GM19240 (cell line): Measurements from ENCODE around the gene ANKRD17.

ENCODE experiments used
- DNase-seq: peaks from one replicate; pipeline ENCODE4 v3.0.0; 2011; ENCODE audit warnings: low spot score; ENCODE audit not compliant: insufficient read length

Gene ANKRD17

GRCh38 chr4:73055241-73055897, 203.2 kb downstream of the ANKRD17 start:
- DNase-seq: no peak

DNA sequence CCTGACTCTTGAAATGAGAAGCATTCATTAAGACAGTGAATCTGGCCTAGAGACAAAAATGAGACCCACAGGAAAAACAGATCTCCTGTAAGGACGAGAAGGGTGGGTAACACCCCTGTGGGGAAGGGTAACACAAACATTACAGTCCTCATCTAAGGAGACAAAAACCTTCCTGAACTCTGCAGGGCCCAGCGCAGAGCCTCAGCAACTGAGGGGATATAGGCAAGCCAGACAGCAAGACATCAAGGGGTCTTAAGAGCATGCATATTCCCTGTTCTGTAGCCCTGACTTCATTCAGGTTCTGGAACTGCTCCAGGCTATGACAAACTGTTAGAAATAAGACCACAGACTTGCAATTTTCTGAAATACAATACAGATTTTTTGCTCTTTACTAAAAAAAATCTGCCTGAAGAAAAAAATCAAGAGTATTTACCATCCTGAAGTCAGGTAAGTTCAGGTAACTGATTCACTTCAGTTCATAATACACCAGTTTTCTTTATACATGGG, 204.6 kb downstream of the ANKRD17 start:
- no peak for DNase-seq

GRCh38 chr4:73053076-73053475, 205.5 kb downstream of the ANKRD17 start:
- DNase-seq: no peak

DNA sequence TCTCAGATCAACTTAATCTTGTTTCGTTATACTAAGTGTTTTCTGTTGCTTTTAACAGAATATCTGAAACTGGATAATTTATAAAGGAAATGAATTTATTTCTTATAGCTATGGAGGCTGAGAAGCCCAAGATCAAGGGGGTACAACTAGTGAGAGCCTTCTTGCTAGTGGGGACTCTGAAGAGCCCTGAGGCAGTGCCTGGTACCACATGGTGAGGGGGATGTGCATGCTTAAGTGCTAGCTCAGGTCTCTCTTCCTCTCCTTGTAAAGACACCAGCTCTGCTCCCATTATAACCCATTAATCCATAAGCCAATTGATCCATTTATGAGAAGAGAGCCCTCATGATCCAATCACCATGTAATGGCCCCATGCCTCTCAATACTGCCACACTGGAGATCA, 207.0 kb downstream of the ANKRD17 start:
- no peak for DNase-seq

DNA sequence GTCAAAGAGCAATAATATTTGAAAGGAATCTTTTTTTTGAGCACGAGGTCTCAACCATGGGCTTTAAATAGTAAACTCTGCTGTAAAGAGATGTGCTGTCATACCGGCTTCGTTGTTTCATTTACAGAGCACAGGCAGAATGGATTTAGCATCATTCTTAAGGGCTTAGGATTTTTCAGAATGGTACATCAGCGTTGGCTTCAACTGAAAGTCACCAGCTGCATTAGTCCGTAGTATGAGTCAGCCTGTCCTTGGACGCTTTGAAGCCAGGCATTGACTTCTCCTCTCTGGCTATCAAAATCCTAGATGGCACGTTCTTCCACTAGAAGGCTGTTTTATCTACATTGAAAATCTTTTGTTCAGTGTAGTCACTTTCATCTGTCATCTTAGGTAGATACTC, 212.7 kb downstream of the ANKRD17 start:
- DNase-seq: no peak

GRCh38 chr4:73037057-73037456, 221.5 kb downstream of the ANKRD17 start:
- no peak for DNase-seq

DNA sequence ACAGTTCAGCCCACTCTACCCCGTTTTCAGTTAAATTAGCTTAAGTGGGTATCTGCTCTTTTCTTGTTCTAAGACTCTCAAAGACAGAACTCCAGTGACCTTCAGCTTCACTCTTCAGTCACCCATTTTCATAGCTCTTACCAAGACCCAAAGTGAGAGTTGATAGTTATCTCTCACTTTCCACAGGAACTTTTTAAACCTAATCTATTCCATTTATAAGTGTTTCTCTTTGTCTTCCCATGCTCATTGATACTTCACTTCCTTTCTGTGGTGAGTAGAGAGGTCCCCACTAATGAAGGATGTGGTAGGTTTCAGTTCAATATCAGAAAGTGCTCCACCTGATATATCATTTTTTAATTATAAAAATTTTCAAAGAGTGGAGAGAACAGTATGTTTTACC, 222.5 kb downstream of the ANKRD17 start:
- DNase-seq: no peak

DNA sequence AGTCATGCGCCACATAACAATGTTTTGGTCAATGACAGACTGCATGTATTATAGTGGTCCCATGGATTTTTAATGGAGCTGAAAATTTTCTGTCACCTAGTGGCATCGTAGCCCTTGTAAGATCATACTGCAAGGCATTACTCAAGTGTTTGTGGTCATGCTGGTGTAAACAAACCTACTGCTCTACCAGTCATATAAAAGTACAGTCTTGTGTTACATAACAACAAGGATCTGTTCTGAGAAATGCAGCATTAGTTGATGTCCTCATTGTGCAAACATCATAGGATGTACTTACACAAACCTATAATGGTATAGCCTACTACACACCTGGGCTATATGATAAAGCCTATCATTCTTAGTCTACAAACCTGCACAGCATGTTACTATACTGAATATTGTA, 223.7 kb downstream of the ANKRD17 start:
- DNase-seq: no peak

- DNase-seq: no peak
Observed at GRCh38 chr4:73028621-73029020, 230.0 kb downstream of the ANKRD17 start.
